HG03520 (cell line): ENCODE data around the gene TUBB1.
"Not testable (repeated sequence)": the region's sequence is repeated elsewhere in the genome, so short reads cannot be mapped to it uniquely, and the experiment has no call there.

Experiments
- ATAC-seq: cut with Tn5 transposase; IDR thresholded peaks from one replicate; pipeline ENCODE4 v1.9.1; 2021; ENCODE audit warnings: mild to moderate bottlenecking, moderate library complexity; ENCODE audit not compliant: unreplicated experiment

TUBB1 gene

DNA sequence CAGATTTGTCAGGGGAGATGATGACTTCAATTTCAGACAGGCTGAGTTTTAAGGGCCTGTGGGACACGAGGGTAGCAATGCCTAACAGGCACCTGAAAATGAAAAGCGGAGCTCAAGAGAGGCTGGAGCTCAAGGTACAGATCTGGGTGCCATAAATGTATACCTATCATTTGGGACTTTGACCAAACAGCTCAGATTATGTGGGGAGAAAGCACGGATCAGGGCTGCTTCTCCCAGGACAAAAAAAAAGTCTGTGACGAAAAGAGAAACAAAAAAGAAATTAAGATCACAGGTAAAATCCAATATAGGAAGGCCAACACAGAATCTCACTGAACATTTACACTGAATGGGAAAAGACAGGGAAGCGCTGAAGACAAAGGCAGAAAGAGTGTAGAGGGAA lies 21.4 kb downstream of the TUBB1 start:
- ATAC-seq: no peak

DNA sequence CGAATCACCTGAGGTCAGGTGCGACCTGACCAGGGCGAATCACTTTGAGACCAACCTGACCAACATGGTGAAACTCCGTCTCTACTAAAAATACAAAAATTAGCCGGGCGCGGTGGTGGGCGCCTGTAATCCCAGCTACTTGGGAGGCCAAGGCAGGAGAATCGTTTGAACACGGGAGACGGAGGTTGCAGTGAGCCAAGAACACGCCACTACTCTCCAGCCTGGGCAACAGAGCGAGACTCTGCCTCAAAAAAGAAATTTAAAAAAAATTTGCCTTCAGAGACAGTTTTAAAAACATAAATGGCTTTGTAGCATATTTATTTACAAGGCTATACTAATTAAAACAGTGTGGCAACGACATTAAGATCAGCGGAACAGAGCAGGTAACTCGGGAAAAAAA lies 22.3 kb downstream of the TUBB1 start:
- ATAC-seq: not testable (repeated sequence)

DNA sequence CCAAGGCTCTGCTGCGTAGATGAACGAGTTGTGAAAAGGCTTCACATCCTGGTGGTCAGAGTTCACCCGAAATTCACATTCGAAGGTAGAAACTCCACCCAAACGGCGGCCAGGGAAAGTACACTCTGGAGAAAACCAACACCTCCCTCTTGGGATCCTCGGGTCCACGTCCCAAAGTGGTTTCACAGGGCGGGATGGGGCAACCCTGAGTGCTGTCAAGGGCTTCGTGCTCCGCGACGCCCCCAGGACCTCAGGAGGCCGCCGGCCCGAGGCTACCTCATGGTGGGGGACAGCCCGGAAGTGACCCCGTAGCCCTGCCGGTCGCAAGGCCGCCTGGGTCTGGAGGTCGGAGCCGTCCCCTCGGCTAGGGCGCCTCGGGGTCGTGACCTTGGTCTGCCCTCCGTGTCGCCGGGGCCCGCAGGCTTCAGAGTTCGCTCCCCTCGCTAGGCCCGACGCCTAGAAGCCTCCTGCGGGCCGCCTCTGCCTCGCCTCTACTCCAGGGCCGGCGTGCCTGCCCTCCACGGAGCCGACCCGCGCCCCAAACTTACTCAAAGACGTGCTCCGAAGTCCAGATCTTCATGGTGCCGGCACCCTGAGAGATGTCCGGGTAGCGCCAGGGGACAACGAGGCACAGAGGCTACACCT lies 23.0 kb downstream of the TUBB1 start, which contains the start of gene PRELID3B:
Gene PRELID3B (minus strand): TSS at position 636 of the 645 bp plus-strand sequence. CDS start 56 bp downstream, at position 580.
- peak; percentile 20 for ATAC-seq

DNA sequence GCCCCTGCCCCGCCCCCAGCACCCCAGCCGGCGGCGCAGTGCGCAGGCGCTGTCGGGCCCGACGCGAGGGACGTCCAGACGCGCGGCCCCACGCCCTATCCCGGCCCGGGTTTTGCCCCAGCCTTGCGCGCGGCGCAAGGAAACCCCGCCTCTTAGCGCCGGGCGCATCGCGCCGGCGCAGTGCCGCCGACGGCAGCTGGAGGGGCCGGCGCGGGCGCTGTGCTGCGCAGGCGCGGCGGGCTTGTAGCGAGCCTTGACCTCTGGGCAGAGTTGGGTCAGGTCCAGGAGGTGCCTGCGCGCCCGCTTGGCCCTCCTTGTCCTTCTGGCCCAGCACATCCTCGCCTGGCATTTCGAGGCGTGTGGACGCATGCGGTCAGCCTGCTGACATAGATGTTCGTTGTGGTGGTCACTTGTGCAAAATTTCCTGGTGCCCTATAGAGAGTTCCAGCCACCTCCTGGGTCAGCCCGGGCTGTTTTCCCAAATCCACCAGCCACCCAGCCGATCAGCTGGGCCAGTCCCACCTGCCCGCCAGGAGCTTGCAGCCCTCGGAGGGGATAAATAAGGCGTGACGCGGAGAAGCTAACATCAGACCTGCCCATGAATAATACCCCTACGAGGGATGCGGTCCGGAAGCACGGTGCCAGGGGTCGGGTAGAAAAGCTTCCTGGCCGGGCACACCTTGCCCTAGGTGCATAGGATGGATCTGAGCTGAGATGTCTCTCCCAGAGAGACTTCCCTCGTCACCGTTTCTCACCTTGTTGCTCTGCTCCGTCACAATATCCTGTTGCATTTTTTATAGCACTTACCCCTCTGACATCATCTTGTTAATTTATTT lies 23.8 kb downstream of the TUBB1 start:
- ATAC-seq: peak; percentile 81

DNA sequence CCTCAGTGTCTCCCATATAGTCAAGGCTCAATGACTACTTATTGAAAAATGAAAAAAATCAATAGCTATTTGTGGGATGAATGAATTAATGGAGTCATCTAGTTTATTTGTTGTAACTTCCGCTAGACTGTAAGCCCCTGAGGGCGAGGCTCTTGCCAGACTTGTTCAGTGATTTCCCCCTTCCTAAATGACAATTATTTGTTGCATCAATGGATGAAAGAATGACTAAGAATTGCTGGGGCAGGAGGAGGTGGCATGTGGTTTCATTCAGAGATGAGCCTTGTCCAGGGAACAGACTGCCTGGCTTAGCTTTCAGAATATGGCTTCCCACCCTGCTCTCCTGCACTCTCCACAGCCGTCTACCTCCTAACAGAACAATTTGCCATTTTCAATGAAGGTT lies 24.5 kb downstream of the TUBB1 start:
- ATAC-seq: no peak

DNA sequence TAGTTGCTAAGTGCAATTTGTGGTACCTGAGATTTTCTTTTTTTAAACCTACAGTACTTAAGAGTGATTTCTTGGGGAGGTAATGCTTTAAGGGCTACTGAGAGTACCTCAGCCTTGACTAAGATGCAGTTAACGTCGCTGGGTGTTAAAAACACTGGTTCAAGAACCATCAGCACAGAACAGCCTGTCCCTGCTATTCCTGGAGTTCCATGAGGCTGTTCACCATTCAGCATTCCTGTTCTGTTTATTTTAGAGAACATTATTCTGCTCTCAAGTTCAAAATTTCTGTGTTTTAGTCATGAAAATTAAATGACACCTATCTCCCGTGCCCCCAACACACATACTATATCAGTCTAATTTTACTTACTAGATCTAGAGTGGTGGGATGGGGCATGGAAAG lies 25.1 kb downstream of the TUBB1 start:
- no peak for ATAC-seq

DNA sequence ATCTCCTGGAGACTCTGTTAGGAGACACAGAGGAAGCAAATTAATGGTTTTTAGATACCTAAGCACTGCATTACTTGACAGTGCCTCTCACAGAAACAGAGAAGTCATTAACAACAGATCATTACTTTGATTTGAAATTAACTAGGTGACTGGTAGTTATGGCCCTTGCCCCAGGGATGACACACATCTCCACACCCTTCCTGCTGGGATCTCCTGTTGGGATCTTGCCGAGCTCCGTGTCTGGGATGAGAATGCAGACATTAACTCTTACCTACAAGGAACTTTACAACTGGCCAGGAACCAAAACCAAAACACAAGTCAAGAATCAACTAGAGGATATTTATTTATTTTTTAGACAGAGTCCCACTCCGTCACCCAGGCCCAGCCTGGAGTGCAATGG lies 25.6 kb downstream of the TUBB1 start:
- no peak for ATAC-seq

DNA sequence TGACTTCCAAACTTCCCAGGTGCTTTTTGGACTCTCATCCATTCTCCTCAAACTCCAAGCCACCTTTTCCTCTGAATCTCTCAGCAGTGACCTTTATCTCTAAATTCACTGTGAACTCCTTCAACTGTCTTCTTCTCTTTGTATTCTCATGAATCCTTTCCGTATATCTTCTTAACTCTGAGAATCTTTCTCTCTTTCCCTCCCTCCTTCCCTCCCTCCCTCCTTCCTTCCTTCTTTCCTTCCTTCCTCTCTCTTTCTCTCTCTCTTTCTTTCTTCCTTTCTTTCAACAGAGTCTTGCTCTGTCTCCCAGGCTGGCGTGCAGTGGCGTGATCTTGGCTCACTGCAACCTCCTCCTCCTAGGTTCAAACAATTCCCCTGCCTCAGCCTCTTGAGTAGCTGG lies 27.6 kb downstream of the TUBB1 start:
- ATAC-seq: no peak

DNA sequence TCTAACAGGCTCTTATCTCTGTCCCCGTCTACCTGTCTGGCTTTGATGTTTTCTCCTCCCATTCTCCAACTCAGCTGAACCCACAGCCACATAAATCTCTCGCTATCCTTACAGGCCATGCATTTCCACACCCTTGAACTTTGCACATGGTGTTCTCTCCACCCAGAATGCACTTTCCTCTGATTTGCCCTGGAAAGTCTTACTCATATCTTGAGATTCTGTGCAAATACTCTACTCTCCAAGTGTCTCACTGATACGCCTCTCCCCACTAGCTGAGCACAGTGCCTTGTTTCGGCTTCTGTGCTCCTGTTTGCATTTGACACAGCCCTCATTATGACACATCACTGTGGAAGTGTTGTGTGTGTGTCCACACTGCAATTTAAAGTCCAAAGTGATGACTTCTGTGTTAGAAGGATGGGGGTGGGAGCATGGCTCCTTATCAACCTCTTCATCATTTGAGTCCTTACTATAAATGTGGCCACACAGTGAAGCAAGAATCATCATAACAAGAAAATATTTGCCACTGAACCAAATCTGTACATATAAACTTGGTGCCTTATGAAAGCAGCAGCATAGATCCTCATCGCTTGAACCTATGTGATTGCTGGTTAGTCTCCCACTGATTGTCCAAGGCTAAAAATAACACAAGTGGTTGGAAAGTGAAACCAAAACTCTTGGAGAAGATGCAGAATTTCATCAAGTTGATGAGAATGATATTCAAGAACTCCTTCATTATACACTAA lies 28.9 kb downstream of the TUBB1 start:
- ATAC-seq: no peak

DNA sequence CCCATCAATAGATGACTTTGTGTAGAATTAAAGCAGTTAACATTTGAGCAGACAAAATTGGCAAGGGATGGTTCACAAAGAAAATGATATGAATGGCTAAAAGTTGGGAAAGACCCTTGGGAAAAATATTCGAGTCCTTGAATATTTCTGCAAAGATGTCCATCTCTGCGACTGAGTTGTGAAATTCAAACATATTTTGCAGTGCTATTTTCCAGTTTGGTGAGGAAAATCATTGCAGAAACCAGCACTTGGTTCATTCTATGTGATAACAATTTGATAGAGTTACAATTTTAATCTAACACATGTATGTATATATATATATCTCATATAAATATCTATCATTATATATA lies 29.4 kb downstream of the TUBB1 start:
- ATAC-seq: no peak

DNA sequence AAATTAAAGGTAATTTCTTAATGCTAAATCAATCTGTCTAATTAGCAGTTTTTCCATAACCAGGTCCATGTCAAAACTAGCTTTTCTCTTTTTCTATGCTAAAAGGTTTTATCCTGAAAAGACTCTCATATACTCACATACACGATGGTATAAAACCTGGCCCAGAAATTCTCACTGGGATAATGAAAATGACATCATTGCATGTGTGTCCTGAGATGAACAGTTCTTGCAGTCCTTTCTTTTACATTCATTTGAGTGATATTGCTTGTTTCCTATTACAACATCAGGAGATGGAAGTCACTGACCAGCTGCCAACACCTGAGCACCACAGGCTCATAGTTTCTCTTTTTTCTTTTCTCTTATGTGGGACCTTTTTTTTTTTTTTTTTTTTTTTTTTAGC lies 31.2 kb downstream of the TUBB1 start:
- no peak for ATAC-seq

DNA sequence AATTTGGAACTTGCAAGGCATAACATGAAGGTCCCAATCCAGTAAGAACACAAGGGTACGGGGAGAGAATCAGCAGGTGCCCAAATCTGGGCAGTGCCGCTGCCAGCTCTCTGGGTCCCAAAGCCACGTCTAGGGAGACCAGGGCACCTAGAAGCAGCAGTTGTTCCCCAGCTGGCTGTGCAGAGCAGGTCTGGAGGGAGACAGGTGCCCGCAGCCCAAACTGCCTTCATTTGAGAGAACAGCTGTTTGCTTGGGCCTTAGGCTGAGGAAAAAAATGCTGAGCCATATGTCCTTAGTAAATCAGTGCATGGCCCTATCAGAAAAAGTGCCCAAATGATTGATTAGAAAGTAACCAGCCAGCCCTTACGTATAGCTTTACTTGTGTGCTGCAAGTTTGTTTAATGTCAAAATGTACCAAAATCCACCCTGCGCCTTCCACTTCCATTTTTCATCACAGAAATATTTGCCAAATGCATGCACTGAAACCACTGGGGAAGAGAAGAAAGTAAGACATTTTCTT lies 32.5 kb downstream of the TUBB1 start:
- ATAC-seq: no peak

DNA sequence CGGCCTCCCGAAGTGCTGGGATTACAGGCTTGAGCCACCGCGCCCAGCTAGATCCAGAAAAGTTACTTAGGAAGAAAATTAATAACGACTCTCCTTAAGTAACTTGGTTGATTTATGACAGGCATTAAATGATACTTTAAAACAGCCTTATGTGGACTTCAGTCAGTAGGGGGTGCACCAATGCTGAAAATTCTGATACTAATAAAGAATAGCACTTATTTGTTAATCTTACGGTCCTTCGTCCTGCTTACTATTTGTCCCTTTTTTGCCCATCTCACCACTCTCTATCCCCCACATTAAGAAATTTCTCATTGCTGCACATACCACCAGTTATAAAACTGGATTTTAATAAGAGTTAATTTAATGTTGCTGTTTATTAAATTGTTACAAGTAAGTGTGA lies 36.1 kb downstream of the TUBB1 start:
- ATAC-seq: no peak

DNA sequence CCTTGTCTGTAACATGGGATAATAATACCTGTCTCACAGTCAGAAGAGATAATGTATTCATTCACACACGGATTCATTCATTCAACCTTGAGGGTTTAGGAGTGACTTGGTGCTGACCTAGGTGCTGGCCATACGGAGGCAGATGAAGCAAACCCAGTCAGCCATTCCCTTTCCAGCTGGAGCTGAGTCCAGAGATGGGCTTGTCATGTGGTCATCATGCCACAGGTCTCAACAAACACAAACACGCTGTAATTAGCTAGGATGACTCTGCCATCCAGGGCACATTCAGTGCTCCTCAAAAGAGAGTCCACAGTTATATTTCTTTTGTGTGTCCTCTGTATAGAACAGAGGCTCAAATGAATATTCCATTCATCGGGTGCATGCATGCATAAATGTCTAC lies 42.9 kb downstream of the TUBB1 start:
- no peak for ATAC-seq

DNA sequence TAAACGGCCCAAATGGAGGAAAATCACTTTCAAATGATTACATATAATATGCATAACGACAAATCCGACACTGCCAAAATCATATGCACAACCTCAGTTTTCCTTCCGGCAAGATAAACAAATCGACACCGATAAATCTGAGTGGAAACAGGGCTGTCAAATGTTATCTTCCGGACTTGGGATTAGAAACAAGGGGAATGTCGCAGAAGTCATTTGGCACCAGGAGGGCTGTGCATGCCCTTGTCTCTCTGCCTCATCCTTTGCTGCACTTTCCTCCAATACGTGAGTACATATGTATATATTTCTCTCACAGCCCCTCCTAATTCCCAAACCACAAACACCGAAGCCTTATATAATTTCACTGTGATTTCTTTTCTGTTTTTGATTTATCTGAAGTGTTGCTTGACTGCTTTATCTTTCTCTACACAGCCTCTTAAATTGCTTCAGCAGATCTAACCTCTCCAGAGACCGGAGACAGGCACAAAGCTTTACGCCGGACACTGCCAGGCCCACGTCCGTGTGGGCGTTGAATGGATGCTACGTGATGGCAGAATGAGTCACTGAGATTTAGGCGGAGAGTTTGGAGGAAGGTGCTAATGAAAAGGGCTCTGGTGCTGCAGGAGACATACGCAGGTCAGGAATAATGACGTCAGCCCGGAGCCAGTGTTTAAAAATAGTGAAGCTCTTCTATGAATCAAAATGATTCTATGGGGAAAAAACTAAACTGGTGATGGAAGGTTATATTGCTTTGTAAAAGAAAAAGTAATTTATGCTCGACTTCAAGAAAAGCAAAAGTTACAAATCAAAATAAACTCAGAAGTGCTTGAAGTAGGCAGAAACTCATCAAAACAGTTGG lies 44.4 kb downstream of the TUBB1 start:
- ATAC-seq: no peak

DNA sequence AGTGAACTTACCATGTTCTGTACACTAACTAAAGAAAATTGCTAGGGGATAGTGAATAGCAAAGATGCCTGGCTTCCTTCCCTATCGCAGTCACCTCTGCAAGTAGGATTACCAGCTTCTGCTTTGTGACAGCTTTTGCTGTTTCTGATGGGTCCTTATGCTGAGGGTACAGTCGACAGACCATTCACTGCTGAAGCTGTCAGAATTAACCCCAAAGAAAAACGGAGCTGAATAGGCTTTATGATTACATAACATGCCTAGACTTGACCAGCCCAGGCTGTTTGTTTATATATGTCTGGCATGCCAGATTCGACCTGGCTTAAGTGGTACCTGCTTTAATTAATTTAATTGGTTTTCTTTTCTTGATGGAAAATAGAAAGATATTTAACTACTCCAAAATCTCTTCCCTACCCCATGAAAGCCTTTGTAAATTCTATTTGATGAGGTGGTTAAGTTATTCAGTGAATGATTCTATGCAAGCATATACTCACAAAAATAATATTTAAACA lies 45.0 kb downstream of the TUBB1 start:
- ATAC-seq: no peak

DNA sequence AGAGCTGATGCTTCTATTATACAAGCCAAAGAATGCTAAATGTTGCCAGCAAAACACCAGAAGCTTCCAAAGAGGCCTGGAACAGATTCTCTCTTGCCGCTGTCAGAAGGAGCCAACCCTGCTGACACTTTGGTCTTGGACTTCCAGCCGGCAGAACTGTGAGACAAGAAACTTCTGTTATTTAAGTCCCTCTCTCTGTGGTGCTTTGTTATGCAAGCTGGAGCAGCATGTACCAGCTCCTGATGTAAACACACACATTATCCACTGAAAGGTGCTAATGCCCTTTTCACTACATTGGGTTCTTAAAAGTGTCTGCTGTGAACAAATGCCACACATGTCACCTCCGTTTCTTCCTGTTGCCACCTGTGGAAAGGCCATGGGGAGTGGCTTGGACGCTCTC lies 49.3 kb downstream of the TUBB1 start:
- no peak for ATAC-seq

DNA sequence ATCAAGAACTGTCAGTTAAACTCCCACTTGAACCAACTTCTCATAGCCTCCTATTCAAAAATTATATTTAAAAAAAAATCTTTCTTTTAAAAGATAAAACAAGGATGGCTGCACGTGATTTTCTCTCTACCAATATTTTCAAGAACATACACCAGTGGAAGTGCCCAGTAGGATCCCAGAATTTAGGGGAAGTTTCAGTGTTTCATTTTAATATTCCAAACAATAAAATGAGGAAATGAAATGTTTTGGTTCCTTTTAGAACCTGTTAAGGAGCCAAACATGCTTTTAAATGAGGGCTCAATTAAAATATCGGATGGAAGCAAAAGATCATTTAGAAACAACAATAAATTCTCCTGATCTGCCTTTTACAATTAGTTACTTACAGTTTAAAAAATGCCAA lies 49.8 kb downstream of the TUBB1 start:
- no peak for ATAC-seq

DNA sequence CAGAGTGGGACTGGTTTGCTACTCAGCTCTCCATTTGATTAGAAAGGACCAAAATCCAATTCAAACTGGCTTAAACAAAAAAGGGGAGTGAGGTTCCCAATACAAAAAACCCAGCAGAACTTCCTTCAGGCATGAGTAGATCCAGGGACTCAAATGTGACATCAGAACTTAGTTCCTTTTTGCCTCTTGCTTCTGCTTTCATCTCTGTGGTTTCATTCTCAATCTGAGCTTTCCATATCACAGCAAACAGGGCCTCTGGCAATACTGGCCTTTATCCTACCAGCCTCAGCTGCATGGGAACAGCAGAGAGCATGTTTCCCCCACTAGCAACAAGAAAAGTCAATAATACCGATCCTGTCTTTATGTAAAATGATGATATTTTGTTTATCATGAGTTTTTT lies 52.0 kb downstream of the TUBB1 start:
- no peak for ATAC-seq

DNA sequence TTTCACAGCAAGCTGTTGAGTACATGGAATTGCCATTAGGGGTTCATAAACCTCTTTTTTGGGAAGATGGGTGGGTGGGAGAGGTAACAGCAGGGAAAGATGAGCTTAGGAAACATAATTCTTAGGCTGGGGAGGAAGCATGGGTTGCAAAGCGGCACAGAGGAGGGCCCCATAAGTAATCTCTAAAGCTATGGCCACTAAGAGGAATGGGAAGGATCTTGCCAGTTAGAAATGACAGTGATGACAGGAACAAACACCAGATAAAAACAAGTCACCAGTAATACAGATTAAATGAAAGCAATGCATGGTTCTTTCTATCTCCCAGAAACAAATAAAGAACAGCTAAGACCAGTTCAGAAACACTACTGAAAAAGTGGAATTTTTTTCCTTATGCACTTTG lies 54.4 kb downstream of the TUBB1 start:
- no peak for ATAC-seq

DNA sequence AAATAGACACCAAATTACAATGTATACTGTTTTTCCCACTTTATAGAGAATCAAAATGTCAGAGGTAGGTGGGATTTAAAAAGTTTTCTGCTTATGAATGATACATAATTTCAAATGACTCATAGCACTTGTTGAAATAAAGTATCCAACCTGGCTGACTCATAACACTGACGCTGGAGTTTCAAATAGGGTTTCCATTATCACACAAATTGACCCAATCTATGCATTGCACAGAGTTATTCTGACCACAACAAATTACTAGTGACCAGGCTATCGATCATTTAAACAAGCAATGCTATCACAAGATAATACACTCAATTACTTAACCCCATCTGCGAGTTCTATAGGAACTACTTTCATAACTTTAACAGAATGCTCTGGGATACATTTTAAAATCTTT lies 55.2 kb downstream of the TUBB1 start:
- no peak for ATAC-seq
